Mesothelial cell of epicardium (in vitro differentiated cells): ENCODE results near the gene PRORP. TPM values are rescaled to one million over a fixed set of nuclear protein-coding genes. Genes with fewer than 3 reads are reported as not detected.
A peak's percentile ranks its signal among the peaks of the same experiment; 100 is the strongest.

Source experiments
- DNase-seq, 2 experiments: peaks; one replicate each; pipeline ENCODE4 v3.0.0; 2021; ENCODE audit warnings: low spot score in 2 of 2; ENCODE audit not compliant: unreplicated experiment in 2 of 2
- H3K27ac Mint-ChIP-seq: 2 replicates; pipeline ENCODE4 v1.8.0; 2021; ENCODE audit warnings: mixed read lengths
- H3K27me3 Mint-ChIP-seq: 2 replicates; pipeline ENCODE4 v1.8.0; 2021; ENCODE audit warnings: low read depth, mixed read lengths
- H3K36me3 Mint-ChIP-seq: 2 replicates; pipeline ENCODE4 v1.8.0; 2021; ENCODE audit warnings: mixed read lengths
- H3K4me1 Mint-ChIP-seq: 2 replicates; pipeline ENCODE4 v1.8.0; 2021; ENCODE audit warnings: mixed read lengths
- H3K4me3 Mint-ChIP-seq: 2 replicates; pipeline ENCODE4 v1.8.0; 2021; ENCODE audit warnings: mild to moderate bottlenecking, moderate library complexity, mixed read lengths
- H3K9me3 Mint-ChIP-seq: 2 replicates; pipeline ENCODE4 v1.8.0; 2021; ENCODE audit warnings: mixed read lengths
- CTCF ChIP-seq: fragments of 200-600 bp; sonication (generic); IDR thresholded peaks from one replicate; pipeline ENCODE4 v1.5.0; 2021; ENCODE audit warnings: antibody characterized with exemption; ENCODE audit not compliant: unreplicated experiment
- total RNA-seq: library from RNA; stranded (reverse); gene quantifications from 3 replicates; pipeline ENCODE4 v1.2.1, GENCODE V29; 2021

PRORP gene
- total RNA-seq, 1 donor from 2014 or later = 31.4 TPM

GRCh38 chr14:35159742-35160409 is 37.5 kb downstream of the PRORP start:
- Mint-ChIP-seq H3K36me3 (peaks cover 17% of the 10 kb centered on the region), H3K4me3 (no peak overlapping the region), H3K27ac (peak overlapping the region; percentile 15), H3K9me3 (no peaks in the 10 kb centered on the region), H3K27me3 (no peaks in the 10 kb centered on the region), H3K4me1 (peaks cover 24% of the 10 kb centered on the region)
- TF ChIP-seq CTCF = no peak
- no peak for DNase-seq

- H3K27ac Mint-ChIP-seq = no peak overlapping the region
- DNase-seq = no peak
- TF ChIP-seq CTCF = no peak
- H3K4me1 Mint-ChIP-seq = peaks cover 18% of the 10 kb centered on the region
- H3K9me3 Mint-ChIP-seq = no peaks in the 10 kb centered on the region
- H3K4me3 Mint-ChIP-seq = no peak overlapping the region
- H3K36me3 Mint-ChIP-seq = peaks cover 24% of the 10 kb centered on the region
- H3K27me3 Mint-ChIP-seq = no peaks in the 10 kb centered on the region
These were observed 38.9 kb downstream of the PRORP start for GRCh38 chr14:35161231-35161630.

- no peak for TF ChIP-seq CTCF
- Mint-ChIP-seq H3K9me3 (peaks cover 14% of the 10 kb centered on the region), H3K36me3 (peaks cover 34% of the 10 kb centered on the region), H3K4me3 (no peak overlapping the region), H3K27me3 (no peaks in the 10 kb centered on the region), H3K27ac (no peak overlapping the region), H3K4me1 (peaks cover 14% of the 10 kb centered on the region)
- no peak for DNase-seq
These were observed 41.0 kb downstream of the PRORP start for GRCh38 chr14:35163384-35163783.

- Mint-ChIP-seq H3K36me3 (peaks cover 37% of the 10 kb centered on the region), H3K4me3 (no peak overlapping the region)
These were observed 42.5 kb downstream of the PRORP start for GRCh38 chr14:35164849-35165248.

GRCh38 chr14:35167496-35167895 is 45.1 kb downstream of the PRORP start:
- Mint-ChIP-seq H3K36me3 (peaks cover 46% of the 10 kb centered on the region), H3K4me3 (no peak overlapping the region), H3K4me1 (no peaks in the 10 kb centered on the region), H3K9me3 (peaks cover 35% of the 10 kb centered on the region), H3K27ac (no peak overlapping the region), H3K27me3 (no peaks in the 10 kb centered on the region)
- TF ChIP-seq CTCF = no peak
- DNase-seq = no peak

More at GRCh38 chr14:35164849-35165248, 42.5 kb downstream of the PRORP start:
- H3K27me3 Mint-ChIP-seq = no peaks in the 10 kb centered on the region
- H3K27ac Mint-ChIP-seq = no peak overlapping the region
- peaks cover 25% of the 10 kb centered on the region for H3K9me3 Mint-ChIP-seq
- DNase-seq = no peak
- TF ChIP-seq CTCF = no peak
- peaks cover 4% of the 10 kb centered on the region for H3K4me1 Mint-ChIP-seq

Other genes starting within 250 kb of the PRORP start
- 42.3 to 43.2 TPM (median 42.5 TPM) in 3 replicates for gene BAZ1A, start 247.2 kb upstream of the PRORP start, total RNA-seq
- gene SRP54, start 139.6 kb upstream of the PRORP start, total RNA-seq = 56.7 to 61.2 TPM (median 61.0 TPM) in 3 replicates
- 48.5 to 53.0 TPM (median 49.3 TPM) in 3 replicates for gene FAM177A1, start 76.3 kb upstream of the PRORP start, total RNA-seq
- gene PPP2R3C, start 562 bp upstream of the PRORP start, total RNA-seq = 24.3 to 25.2 TPM (median 25.2 TPM) in 3 replicates
- 155 to 156 TPM (median 156 TPM) in 3 replicates for gene PSMA6, start 169.8 kb downstream of the PRORP start, total RNA-seq